Activated B cell treated with CpG ODN at 0.5 μM for 24 hours (primary cell): ENCODE results near the gene ZNF548. TPM values are rescaled to one million over a fixed set of nuclear protein-coding genes. Genes with fewer than 3 reads are reported as not detected.
A peak's percentile ranks its signal among the peaks of the same experiment; 100 is the strongest.

ENCODE experiments used
- ATAC-seq: fragments of 200-7000 bp; cut with Tn5 transposase; one replicate; pipeline ENCODE4 v1.10.0; 2021; ENCODE audit warnings: low read depth, mild to moderate bottlenecking, moderate library complexity
- CTCF ChIA-PET: fragments of 350-600 bp; sonication (Branson Sonifier 250); formaldehyde crosslinking; loops from one replicate; lab custom pipeline; 2021; ENCODE audit warnings: antibody characterized with exemption; lab: Charles Lee
- POLR2A ChIA-PET: fragments of 350-600 bp; sonication (Branson Sonifier 250); formaldehyde crosslinking; loops from one replicate; lab custom pipeline; 2021; ENCODE audit warnings: antibody characterized with exemption; lab: Charles Lee
- DNase-seq: peaks from one replicate; pipeline ENCODE4 v3.0.0; 2022
- H3K27ac Mint-ChIP-seq: one replicate; pipeline ENCODE4 v1.8.0; 2020; ENCODE audit warnings: mixed read lengths
- H3K27me3 Mint-ChIP-seq: one replicate; pipeline ENCODE4 v1.8.0; 2021; ENCODE audit warnings: mixed read lengths
- H3K36me3 Mint-ChIP-seq: one replicate; pipeline ENCODE4 v1.8.0; 2021; ENCODE audit warnings: low read depth, mixed read lengths
- H3K4me1 Mint-ChIP-seq: one replicate; pipeline ENCODE4 v1.8.0; 2021; ENCODE audit warnings: mixed read lengths
- H3K4me3 Mint-ChIP-seq: one replicate; pipeline ENCODE4 v1.8.0; 2020; ENCODE audit warnings: mild to moderate bottlenecking, mixed read lengths
- H3K9me3 Mint-ChIP-seq: one replicate; pipeline ENCODE4 v1.8.0; 2020; ENCODE audit warnings: mixed read lengths
- CTCF ChIP-seq: fragments of 200-600 bp; IDR thresholded peaks from one replicate; pipeline ENCODE4 v1.8.0; 2022; ENCODE audit warnings: antibody characterized with exemption, mild to moderate bottlenecking
- intact Hi-C: fragments of 100-400 bp; cut with micrococcal nuclease; formaldehyde crosslinking; loops from one replicate; pipeline ENCODE4 v1.15.1; 2024
- total RNA-seq: library from RNA; stranded (reverse); gene quantifications from 2 replicates; pipeline ENCODE4 v1.2.3, GENCODE V29; 2022

The ZNF548 gene
- total RNA-seq, 1 donor from 2014 or later, result 39.7 TPM

GRCh38 chr19:57351867-57352266 lies 37.8 kb upstream of the ZNF548 start:
- Mint-ChIP-seq H3K36me3 (peaks cover 59% of the 10 kb centered on the region), H3K27me3 (peaks cover 2% of the 10 kb centered on the region), H3K4me1 (peaks cover 33% of the 10 kb centered on the region), H3K4me3 (peak overlapping the region; percentile 94), H3K27ac (peak overlapping the region; percentile 78), H3K9me3 (peaks cover 18% of the 10 kb centered on the region)
- ChIA-PET CTCF (no interaction called here), POLR2A (interaction anchor here (1.3 kb wide), 1 partner anchor 11 kb away, joined by 4 read pairs; the partner anchor contains the start of genes TRAPPC2B and ZNF547)
- DNase-seq (no peak), ATAC-seq (no peak)
- no peak for TF ChIP-seq CTCF
- intact Hi-C loops, result loop anchor here (1.0 to 5.0 kb wide), 5 partner anchors 11 to 112 kb away; partner anchors contain the start of genes TRAPPC2B, ZNF460, ZNF543 and ZNF547

DNA sequence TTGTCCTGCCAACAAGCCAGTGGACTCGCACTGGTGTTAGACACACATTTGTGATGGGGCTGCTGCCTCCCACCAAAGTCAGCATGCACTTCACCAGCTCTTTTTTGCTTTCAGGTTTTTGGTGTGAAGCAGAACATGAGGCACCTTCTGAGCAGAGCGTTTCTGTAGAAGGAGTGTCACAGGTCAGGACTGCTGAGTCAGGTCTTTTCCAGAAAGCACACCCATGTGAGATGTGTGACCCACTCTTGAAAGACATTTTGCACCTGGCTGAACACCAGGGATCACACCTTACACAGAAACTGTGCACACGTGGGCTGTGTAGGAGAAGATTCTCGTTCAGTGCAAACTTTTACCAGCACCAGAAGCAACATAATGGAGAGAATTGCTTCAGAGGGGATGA lies 33.7 kb upstream of the ZNF548 start:
- ChIA-PET CTCF (no interaction called here), POLR2A (no interaction called here)
- H3K27ac Mint-ChIP-seq, result no peak overlapping the region
- intact Hi-C loops, result no loop called here
- H3K4me3 Mint-ChIP-seq, result no peak overlapping the region
- ATAC-seq (no peak), DNase-seq (no peak)
- H3K4me1 Mint-ChIP-seq, result peaks cover 27% of the 10 kb centered on the region
- peaks cover 87% of the 10 kb centered on the region for H3K36me3 Mint-ChIP-seq
- H3K9me3 Mint-ChIP-seq, result peaks cover 23% of the 10 kb centered on the region
- H3K27me3 Mint-ChIP-seq, result no peaks in the 10 kb centered on the region
- no peak for TF ChIP-seq CTCF

DNA sequence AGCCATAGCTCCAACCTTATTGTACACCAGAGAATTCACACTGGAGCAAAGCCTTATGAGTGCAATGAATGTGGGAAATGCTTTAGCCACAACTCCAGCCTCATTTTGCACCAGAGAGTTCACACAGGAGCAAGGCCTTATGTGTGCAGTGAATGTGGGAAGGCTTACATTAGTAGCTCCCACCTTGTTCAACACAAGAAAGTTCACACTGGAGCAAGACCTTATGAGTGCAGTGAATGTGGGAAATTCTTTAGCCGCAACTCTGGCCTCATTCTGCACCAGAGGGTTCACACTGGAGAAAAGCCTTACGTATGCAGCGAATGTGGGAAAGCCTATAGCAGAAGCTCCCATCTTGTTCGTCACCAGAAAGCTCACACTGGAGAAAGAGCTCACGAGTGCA lies 32.2 kb upstream of the ZNF548 start:
- H3K27me3 Mint-ChIP-seq, result no peaks in the 10 kb centered on the region
- no peak overlapping the region for H3K27ac Mint-ChIP-seq
- POLR2A ChIA-PET, result interaction anchor here (0.8 to 1.4 kb wide), 2 partner anchors 32 to 37 kb away, joined by 5 to 6 read pairs; partner anchors contain the start of genes ZNF543 and ZNF548
- ATAC-seq (no peak), DNase-seq (no peak)
- H3K36me3 Mint-ChIP-seq, result peaks cover 74% of the 10 kb centered on the region
- H3K4me1 Mint-ChIP-seq, result peaks cover 12% of the 10 kb centered on the region
- CTCF ChIA-PET, result no interaction called here
- peaks cover 26% of the 10 kb centered on the region for H3K9me3 Mint-ChIP-seq
- intact Hi-C loops, result no loop called here
- no peak overlapping the region for H3K4me3 Mint-ChIP-seq
- TF ChIP-seq CTCF, result no peak

GRCh38 chr19:57359300-57359699 lies 30.4 kb upstream of the ZNF548 start:
- no peak for ATAC-seq
- Mint-ChIP-seq H3K4me3 (no peak overlapping the region), H3K4me1 (peaks cover 16% of the 10 kb centered on the region), H3K27ac (no peak overlapping the region), H3K9me3 (peaks cover 19% of the 10 kb centered on the region), H3K27me3 (no peaks in the 10 kb centered on the region), H3K36me3 (peaks cover 66% of the 10 kb centered on the region)
- CTCF ChIA-PET, result no interaction called here
- POLR2A ChIA-PET, result no interaction called here
- intact Hi-C loops, result no loop called here
- no peak for TF ChIP-seq CTCF
- no peak for DNase-seq

DNA sequence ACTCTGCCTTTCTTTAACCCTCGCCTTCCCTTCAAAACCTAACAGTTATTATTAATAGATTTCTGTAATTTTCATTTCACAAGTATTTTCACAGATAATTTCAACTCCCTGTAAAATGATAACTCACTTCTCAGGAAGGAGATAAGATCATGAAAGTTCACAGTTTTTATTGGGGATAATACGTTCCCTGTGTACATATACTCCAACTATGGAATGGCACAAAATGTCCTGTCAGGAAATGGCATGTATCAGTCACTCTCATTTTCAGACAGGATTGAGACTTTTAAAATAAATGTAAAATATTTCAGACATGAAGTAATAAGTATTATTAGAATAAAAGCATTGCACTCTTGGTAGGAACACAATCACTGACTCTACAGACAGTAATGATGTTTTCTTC lies 27.2 kb upstream of the ZNF548 start:
- H3K4me1 Mint-ChIP-seq, result peaks cover 17% of the 10 kb centered on the region
- peak overlapping the region; percentile 92 for H3K4me3 Mint-ChIP-seq
- ChIA-PET POLR2A (interaction anchor here (0.6 to 1.9 kb wide), 7 partner anchors 12 to 856 kb away, joined by 3 to 22 read pairs (median 6); partner anchors contain the start of genes ZNF304, ZNF416, ZNF548 and ZNF805), CTCF (no interaction called here)
- DNase-seq (no peak), ATAC-seq (no peak)
- H3K27ac Mint-ChIP-seq, result peak overlapping the region; percentile 95
- H3K27me3 Mint-ChIP-seq, result no peaks in the 10 kb centered on the region
- intact Hi-C loops, result loop anchor here (2.0 to 10.0 kb wide), 2 partner anchors 72 to 168 kb away; partner anchors contain the start of genes ZNF264 and ZNF749
- TF ChIP-seq CTCF, result no peak
- H3K36me3 Mint-ChIP-seq, result peaks cover 43% of the 10 kb centered on the region
- H3K9me3 Mint-ChIP-seq, result peaks cover 8% of the 10 kb centered on the region
